ENCODE data around the gene GOLGA2.

GOLGA2 gene

DNA sequence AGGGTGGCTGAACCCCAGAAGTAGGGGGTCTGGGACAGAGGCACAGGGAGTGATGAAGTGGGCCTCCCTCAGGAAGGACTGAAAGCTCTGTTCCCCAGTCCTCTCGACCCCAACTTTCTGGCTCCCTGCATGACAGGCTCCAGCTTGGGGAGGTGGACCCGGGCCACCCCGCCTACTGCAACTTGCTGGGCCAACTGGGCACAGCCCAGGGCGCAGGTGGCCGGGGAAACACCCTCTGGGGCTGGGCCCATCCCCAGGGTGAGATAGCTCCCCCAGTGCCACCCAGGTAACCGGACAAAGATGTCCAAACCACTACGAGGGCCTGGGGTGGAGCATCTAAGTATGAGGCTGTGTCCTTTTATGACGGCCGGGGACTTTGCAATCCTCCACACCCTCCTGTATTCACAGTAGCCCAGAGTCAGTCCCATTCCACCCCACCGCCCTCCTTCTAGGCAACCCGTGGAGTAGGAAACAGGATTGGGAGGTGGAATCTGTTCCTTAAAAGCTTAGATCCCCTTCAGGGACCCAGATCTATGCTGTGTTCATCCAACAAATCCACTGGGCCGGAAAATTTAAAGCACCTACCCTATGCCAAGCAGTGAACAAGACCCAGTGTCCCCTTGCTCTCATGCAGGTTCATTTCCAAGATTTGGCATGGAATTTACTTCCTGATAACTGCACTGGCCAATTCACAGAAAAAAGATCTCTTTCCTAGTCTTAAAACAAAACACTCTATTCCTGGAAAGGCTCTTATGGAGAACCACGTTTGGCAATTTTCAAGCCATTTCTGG lies 52.7 kb downstream of the GOLGA2 start:
- TF ChIP-seq, protein P1, sequence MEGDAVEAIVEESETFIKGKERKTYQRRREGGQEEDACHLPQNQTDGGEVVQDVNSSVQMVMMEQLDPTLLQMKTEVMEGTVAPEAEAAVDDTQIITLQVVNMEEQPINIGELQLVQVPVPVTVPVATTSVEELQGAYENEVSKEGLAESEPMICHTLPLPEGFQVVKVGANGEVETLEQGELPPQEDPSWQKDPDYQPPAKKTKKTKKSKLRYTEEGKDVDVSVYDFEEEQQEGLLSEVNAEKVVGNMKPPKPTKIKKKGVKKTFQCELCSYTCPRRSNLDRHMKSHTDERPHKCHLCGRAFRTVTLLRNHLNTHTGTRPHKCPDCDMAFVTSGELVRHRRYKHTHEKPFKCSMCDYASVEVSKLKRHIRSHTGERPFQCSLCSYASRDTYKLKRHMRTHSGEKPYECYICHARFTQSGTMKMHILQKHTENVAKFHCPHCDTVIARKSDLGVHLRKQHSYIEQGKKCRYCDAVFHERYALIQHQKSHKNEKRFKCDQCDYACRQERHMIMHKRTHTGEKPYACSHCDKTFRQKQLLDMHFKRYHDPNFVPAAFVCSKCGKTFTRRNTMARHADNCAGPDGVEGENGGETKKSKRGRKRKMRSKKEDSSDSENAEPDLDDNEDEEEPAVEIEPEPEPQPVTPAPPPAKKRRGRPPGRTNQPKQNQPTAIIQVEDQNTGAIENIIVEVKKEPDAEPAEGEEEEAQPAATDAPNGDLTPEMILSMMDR (IDR thresholded peaks at IDR 0.05; ENCODE audit: insufficient read depth, missing control alignments): no peak
- DNase-seq (ENCODE audit: insufficient read length, low spot score) (no peak), FAIRE-seq (no peak)

DNA sequence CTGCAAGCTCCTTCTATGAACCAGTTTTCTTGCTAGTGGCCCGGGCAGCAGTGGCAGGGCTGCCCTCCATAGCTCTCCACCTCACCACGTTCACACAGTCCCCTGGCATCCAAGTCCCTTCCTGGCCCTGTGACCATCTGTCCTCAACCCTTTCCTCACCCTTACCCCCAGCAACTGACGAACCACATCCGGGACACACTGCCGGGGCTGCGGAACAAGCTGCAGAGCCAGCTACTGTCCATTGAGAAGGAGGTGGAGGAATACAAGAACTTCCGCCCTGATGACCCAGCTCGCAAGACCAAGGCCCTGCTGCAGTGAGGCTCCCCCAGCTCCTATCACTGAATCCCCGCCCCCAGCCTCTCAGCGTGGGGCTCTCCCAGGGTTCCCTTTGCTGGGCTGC lies 53.8 kb downstream of the GOLGA2 start:
- no peak for FAIRE-seq
- no peak for DNase-seq (ENCODE audit: insufficient read length, low spot score)
- TF ChIP-seq, protein P1 (IDR thresholded peaks at IDR 0.05; ENCODE audit: insufficient read depth, missing control alignments): no peak

DNA sequence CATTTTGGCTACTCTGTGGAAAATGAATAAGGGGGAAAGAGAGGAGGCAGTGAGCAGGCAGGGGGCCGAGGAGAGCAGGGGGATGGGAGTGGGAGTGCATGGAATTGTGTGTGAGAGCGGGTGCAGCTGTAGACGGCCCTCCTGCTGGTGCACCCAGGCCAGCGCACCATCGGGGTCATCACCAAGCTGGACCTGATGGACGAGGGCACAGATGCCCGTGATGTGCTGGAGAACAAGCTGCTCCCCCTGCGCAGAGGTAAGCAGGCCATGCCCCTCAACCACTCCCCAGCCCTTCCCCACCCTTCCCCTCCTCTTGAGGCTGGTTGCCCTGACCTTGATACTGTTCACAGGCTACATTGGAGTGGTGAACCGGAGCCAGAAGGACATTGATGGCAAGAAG lies 56.0 kb downstream of the GOLGA2 start:
- no peak for DNase-seq (ENCODE audit: insufficient read length, low spot score)
- no peak for FAIRE-seq
- TF ChIP-seq, protein P1 (IDR thresholded peaks at IDR 0.05; ENCODE audit: insufficient read depth, missing control alignments): no peak

DNA sequence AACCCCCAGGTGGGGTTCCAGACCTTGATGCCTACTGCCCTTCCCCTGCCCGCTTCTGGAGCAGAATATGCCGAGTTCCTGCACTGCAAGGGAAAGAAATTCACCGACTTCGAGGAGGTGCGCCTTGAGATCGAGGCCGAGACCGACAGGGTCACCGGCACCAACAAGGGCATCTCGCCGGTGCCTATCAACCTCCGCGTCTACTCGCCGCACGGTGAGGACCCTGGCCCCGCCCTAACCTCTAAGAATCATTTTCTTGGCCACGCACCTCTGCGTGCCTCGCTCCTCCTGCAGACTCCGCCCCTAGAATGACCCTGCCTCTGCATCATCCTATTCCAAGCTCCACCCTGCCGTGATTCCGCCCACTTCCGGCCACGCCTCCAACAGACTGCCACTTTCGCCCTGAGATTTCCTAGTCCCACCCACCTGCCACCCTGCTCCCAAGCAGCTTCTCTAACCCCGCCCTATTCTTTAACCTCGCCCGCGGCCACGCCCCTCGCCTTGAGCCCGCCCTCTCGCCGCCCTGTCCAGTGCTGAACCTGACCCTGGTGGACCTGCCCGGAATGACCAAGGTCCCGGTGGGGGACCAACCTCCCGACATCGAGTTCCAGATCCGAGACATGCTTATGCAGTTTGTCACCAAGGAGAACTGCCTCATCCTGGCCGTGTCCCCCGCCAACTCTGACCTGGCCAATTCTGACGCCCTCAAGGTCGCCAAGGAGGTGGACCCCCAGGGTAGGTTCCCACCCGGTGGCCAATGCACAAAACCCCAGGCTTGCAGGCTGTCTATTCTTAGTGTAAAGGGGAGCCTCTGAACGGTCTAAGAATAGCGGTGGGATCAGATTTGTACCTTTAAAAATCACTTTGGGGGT lies 57.1 kb downstream of the GOLGA2 start:
- FAIRE-seq (no peak), DNase-seq (ENCODE audit: insufficient read length, low spot score) (peak; percentile 74)

DNA sequence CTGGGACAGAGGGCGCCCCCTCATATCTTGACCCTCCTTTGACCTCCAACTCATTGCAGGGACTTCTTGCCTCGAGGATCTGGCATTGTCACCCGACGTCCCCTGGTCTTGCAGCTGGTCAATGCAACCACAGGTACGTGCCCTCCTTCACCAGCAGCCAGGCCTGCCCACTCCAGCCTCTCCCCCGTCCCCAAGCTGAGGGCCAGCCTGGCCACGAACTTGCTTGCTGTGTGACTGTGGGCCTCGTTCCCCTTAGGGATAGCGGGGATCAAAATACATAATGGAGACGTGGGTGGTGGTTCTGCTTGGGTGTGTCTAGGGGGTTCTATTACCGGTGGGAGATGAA lies 57.7 kb downstream of the GOLGA2 start:
- TF ChIP-seq, protein P1 (IDR thresholded peaks at IDR 0.05; ENCODE audit: insufficient read depth, missing control alignments): no peak
- FAIRE-seq (no peak), DNase-seq (ENCODE audit: insufficient read length, low spot score) (no peak)

More for the DNA sequence above, 57.1 kb downstream of the GOLGA2 start:
- TF ChIP-seq, protein P1 (IDR thresholded peaks at IDR 0.05; ENCODE audit: insufficient read depth, missing control alignments): no peak

DNA sequence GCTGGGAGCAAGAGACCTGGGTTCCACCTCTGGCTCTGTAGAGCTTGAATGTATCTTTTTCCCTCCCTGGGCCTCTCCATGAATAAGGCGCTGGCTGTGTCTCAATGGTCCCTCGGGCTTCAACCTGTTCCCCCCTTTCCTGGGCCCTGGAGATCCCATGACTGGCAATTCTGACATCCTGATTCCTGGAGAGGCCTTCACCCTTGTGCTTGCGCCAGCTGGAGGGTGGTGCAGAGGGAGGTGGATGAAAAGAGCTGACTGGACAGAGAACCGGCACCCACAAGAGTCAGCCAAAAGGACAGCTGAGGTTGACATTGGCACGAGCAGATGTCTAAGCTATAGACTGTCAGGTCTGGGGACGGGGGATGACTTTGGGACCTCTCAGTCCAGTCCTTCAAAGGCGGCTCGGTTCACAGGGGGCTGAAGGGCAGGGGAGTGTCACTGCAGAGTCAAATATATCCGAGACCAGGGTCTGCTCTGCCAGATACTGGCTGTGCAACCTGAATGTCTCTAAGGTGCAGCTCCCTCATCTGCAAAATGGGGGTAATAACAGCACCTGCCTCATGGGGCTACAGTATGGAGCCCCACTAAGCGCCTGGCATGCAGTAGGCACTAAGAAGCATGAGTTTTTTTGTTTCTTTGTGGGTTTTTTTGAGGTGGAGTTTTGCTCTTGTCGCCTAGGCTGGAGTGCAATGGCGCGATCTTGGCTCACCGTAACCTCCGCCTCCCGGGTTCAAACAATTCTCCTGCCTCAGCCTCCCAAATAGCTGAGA lies 58.8 kb downstream of the GOLGA2 start:
- FAIRE-seq: no peak
- DNase-seq (ENCODE audit: insufficient read length, low spot score): no peak
- TF ChIP-seq, protein P1 (IDR thresholded peaks at IDR 0.05; ENCODE audit: insufficient read depth, missing control alignments): no peak

Data from D721Med (cell line).